Stimulated activated CD8-positive, alpha-beta memory T cell treated with anti-CD3 and anti-CD28 coated beads, Interleukin-4, amount 100 ng/mL, for 4 hours (primary cell): Measurements from ENCODE around the gene SULT1C2.
"Not testable (repeated sequence)": the region's sequence is repeated elsewhere in the genome, so short reads cannot be mapped to it uniquely, and the experiment has no call there.

Experiments used
- DNase-seq, 2 donors: peaks; one replicate each; pipeline ENCODE4 v3.0.0-alpha.2; 2020; ENCODE audit warnings: low read depth in 2 of 2, low spot score in 1 of 2

SULT1C2 gene

DNA sequence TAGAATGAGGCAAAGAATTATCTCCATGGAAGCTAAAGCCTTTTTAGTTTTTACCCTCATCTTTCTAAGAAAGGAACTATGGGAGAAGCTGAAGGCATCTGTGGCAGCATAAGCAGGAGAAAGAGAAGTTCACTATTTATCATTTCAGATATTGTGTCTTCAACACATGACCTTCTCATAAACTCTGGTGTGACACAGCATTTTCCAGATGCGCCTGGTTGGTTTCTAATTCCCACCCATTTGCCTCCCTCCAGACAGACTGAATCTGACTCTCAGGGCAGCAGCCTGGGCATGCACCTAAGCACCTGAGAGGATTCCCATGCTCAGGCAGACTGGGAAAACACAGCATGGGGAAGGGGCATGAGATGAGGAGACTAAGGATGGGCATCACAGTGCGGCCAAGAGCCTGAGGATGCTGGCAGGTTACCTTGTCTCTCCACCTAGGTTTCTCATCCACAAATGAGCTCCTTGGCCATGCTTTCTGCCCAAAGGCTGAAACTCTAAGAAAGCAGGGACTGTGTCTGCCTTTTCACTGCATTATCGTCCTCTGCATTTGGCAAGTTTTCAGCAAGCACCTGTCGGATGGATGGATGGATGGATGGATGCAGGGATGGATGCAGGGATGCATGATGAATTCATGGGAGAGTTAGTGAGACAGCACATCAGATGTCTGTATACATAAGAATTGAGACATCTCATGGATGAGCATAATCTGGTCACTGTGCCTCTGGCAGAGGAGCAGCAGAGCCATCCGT lies 60.3 kb downstream of the SULT1C2 start:
- DNase-seq = no peak

DNA sequence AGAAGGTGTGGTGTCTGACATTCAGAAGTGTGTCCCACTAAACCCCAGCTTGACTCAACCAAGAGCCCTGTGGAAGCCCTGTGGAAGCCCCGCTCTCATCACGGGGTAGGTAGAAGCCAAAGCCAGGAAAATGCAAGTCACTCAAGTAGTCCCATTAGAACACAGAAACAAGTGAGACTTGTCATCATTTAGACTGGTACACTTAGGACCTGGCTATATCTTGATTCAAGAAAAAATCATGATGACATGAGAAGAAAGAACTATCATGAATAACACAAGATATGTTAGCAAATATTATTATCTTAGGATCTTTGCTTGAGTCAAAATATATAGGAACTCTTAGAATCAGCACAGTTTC lies 60.9 kb downstream of the SULT1C2 start:
- no peak for DNase-seq

DNA sequence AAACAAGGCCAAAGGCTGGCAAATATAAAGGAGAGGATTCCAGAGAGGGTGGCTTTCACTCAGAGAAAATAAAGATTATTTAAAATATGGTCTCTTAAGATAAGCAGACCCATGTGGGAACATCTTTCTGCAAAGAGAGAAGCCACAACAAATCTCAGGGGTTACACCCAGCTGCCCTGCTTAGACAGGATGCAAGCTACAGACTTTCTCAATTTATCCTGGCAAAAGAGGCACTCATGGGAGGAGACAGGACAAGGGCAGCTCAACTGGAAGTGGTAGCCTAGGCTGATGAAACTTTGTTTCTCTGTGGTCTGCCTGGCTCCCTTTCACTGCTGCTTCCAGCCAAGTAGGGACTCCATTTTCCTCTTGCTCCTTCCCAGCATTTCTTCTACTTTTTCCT lies 63.2 kb downstream of the SULT1C2 start:
- no peak for DNase-seq

DNA sequence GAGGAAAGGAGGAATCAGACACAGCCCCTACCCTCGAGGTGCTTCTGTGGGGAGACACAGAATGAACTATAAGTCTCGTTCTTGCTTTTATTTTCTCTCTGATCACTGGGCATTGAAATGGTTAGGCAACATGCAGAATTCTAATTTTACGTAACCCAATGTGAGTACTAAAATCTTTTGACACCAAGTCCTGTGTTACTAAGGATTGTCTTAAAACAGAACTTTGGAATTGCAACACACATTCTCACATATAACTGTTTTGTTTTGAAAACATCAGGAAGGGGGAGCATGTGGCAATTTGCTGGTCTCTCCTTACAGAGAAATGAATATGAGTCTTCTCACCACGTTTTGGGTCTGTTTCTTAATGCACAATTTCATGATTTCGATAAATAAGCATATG lies 65.4 kb downstream of the SULT1C2 start:
- DNase-seq = no peak

DNA sequence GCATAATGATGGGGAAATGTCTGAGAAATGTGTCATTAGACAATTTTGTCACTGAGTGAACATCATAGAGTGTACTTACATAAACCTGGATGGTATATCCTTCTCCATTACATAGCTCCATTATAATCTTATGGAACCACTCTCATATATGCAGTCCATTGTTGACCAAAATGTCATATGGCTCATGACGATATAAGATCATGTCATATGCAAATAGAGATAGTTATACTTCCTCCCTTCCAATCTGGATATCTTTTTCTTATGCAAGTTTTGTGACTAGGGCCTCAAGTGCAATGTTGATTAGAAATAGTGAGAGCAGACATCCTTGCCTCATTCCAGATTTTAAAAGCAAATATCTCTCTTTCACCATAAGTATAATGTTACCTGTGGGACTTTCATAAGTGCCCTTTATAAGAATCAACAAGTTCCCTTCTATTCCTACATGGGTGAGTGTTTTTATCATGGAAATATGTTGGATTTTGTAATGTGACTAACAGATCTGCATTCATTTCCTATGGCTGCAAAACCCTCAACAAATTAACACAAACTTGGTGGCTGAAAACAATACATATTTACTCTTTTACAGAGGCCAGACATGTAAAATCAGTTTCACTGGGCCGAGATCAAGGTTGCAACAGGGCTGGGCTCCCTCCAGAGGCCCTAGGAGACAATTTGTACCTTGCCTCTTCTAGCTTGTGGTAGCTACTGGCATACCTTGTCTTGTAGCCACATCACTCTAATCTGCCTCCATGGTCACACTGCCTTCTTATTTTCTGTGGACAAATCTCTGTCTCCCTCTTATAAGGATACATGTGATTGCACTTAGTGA lies 67.4 kb downstream of the SULT1C2 start:
- DNase-seq = no peak

DNA sequence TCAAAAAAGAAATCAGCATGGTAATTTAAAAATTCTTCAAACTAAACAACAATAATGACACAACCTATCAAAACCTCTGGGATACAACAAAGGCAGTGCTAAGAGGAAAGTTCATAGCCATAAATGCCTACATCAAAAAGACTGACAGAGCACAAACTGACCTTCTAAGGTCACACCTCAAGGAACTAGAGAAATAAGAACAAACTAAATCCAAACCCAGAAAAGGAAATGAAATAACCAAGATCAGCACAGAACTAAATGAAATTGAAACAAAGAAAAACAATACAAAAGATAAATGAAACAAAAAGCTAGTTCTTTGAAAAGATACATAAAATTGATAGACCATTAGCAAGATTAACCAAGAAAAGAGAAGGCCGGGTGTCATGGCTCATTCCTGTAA lies 70.6 kb downstream of the SULT1C2 start:
- DNase-seq = not testable (repeated sequence)
